ENCODE measurements around the gene ZMAT5.

The ZMAT5 gene

GRCh38 chr22:29766632-29767170 lies at the start of gene ZMAT5:
TSS of gene ZMAT5 (minus strand) at chr22:29767007. CDS start at chr22:29748544, 18,463 bp downstream.
- peak; percentile 94 to 97 for DNase-seq

GRCh38 chr22:29816539-29816938 lies 49.7 kb upstream of the ZMAT5 start:
- peak; percentile 77 to 92 for DNase-seq

- DNase-seq = peak in 1 of 2 experiments; percentile 65
These were observed 49.3 kb upstream of the ZMAT5 start for GRCh38 chr22:29816128-29816527.

GRCh38 chr22:29815580-29815979 lies 48.8 kb upstream of the ZMAT5 start:
- no peak for DNase-seq

GRCh38 chr22:29814003-29814402 lies 47.2 kb upstream of the ZMAT5 start:
- no peak for DNase-seq

- DNase-seq = no peak
These were observed 46.8 kb upstream of the ZMAT5 start for GRCh38 chr22:29813563-29813962.

GRCh38 chr22:29813126-29813525 lies 46.3 kb upstream of the ZMAT5 start:
- DNase-seq = no peak

- DNase-seq = no peak
These were observed 44.6 kb upstream of the ZMAT5 start for GRCh38 chr22:29811377-29811776.

GRCh38 chr22:29810216-29810615 lies 43.4 kb upstream of the ZMAT5 start:
- DNase-seq = no peak

GRCh38 chr22:29806196-29806595 lies 39.4 kb upstream of the ZMAT5 start:
- no peak for DNase-seq

GRCh38 chr22:29804985-29805384 lies 38.2 kb upstream of the ZMAT5 start:
- no peak for DNase-seq

GRCh38 chr22:29803190-29803589 lies 36.4 kb upstream of the ZMAT5 start:
- DNase-seq = no peak

GRCh38 chr22:29801796-29802195 lies 35.0 kb upstream of the ZMAT5 start:
- DNase-seq = peak in 1 of 2 experiments; percentile 20

GRCh38 chr22:29801153-29801552 lies 34.3 kb upstream of the ZMAT5 start:
- no peak for DNase-seq

GRCh38 chr22:29799217-29799680 lies 32.4 kb upstream of the ZMAT5 start:
- DNase-seq = no peak

GRCh38 chr22:29798801-29799200 lies 32.0 kb upstream of the ZMAT5 start:
- no peak for DNase-seq

- no peak for DNase-seq
These were observed 31.5 kb upstream of the ZMAT5 start for GRCh38 chr22:29798318-29798717.

- no peak for DNase-seq
These were observed 30.5 kb upstream of the ZMAT5 start for GRCh38 chr22:29797351-29797750.

- DNase-seq = no peak
These were observed 28.9 kb upstream of the ZMAT5 start for GRCh38 chr22:29795663-29796062.

GRCh38 chr22:29793396-29793795 lies 26.6 kb upstream of the ZMAT5 start:
- DNase-seq = no peak

- DNase-seq = no peak
These were observed 23.3 kb upstream of the ZMAT5 start for GRCh38 chr22:29790061-29790460.

- DNase-seq = no peak
These were observed 21.8 kb upstream of the ZMAT5 start for GRCh38 chr22:29788339-29789279.

GRCh38 chr22:29787371-29787980 lies 20.7 kb upstream of the ZMAT5 start:
- no peak for DNase-seq

GRCh38 chr22:29786031-29786430 lies 19.2 kb upstream of the ZMAT5 start:
- DNase-seq = no peak
